Activated CD8-positive, alpha-beta memory T cell treated with anti-CD3 and anti-CD28 coated beads for 4 hours (primary cell): ENCODE results near the gene SLC6A16.

Experiments
- DNase-seq, 2 donors: peaks; one replicate each; pipeline ENCODE4 v3.0.0-alpha.2; 2020; ENCODE audit warnings: low read depth in 2 of 2

Gene SLC6A16

GRCh38 chr19:49271080-49271753 lies 53.8 kb downstream of the SLC6A16 start:
- DNase-seq = no peak

- peak in 1 of 2 donors; percentile 13 for DNase-seq
Measured at GRCh38 chr19:49266409-49266808, 58.6 kb downstream of the SLC6A16 start.

- no peak for DNase-seq
Measured at GRCh38 chr19:49264258-49264657, 60.7 kb downstream of the SLC6A16 start.

- no peak for DNase-seq
Measured at GRCh38 chr19:49261602-49262001, 63.4 kb downstream of the SLC6A16 start.

- DNase-seq = no peak
Measured at GRCh38 chr19:49256691-49257090, 68.3 kb downstream of the SLC6A16 start.

GRCh38 chr19:49255674-49256073 lies 69.3 kb downstream of the SLC6A16 start:
- no peak for DNase-seq

GRCh38 chr19:49249933-49250332 lies 75.1 kb downstream of the SLC6A16 start:
- DNase-seq = no peak

- DNase-seq = no peak
Measured at GRCh38 chr19:49247676-49248075, 77.3 kb downstream of the SLC6A16 start.

- DNase-seq = no peak
Measured at GRCh38 chr19:49244256-49244655, 80.7 kb downstream of the SLC6A16 start.

- DNase-seq = no peak
Measured at GRCh38 chr19:49243726-49244125, 81.3 kb downstream of the SLC6A16 start.

GRCh38 chr19:49243129-49243528 lies 81.9 kb downstream of the SLC6A16 start:
- no peak for DNase-seq

- no peak for DNase-seq
Measured at GRCh38 chr19:49241769-49242168, 83.2 kb downstream of the SLC6A16 start.
